ENCODE results near the gene EGLN2.
"Not testable (repeated sequence)": the region's sequence is repeated elsewhere in the genome, so short reads cannot be mapped to it uniquely, and the experiment has no call there.

EGLN2 gene

GRCh38 chr19:40763963-40764362, 35.0 kb upstream of the EGLN2 start:
- Histone ChIP-seq H3K9me3 (ENCODE audit: control insufficient read depth, insufficient read depth, low read depth, low read length) (no peaks in the 10 kb centered on the region), H3K4me1 (ENCODE audit: control insufficient read depth, insufficient read depth, low read length) (no peaks in the 10 kb centered on the region), H3K27ac (ENCODE audit: extremely low read depth, low read depth, low read length) (no peak overlapping the region), H3K4me3 (ENCODE audit: low read depth, low read length) (no peak overlapping the region), H3K36me3 (ENCODE audit: control insufficient read depth in 2 of 2, insufficient read depth in 1 of 2, low read length in 2 of 2) (peaks cover 73 to 99% of the 10 kb centered on the region in 2 experiments)
- CTCF ChIA-PET, result no interaction called here
- POLR2A ChIA-PET, result interaction anchor here (1.3 to 1.9 kb wide), 2 partner anchors 13 to 14 kb away, joined by 4 to 11 read pairs; partner anchors contain the start of genes ACTMAP, RAB4B and SNRPA
- 0 out of 2 replicates have a peak, but pooled peaks have one; percentile 16 for TF ChIP-seq PRDM4 (tag by site-specific recombination; IDR thresholded peaks at IDR 0.05)
- TF ChIP-seq ZNF146 (tag by site-specific recombination; IDR thresholded peaks at IDR 0.05), result peak; percentile 3; the same call in 1 of the 2 replicates
- 0 out of 2 replicates have a peak, but pooled peaks have one; percentile 27 for TF ChIP-seq EGR2 (tag by site-specific recombination; IDR thresholded peaks at IDR 0.05; ENCODE audit: low read depth)
- no peak for TF ChIP-seq ZNF791 (tag by site-specific recombination; IDR thresholded peaks at IDR 0.05)

- H3K36me3 ChIP-seq (ENCODE audit: control insufficient read depth in 2 of 2, insufficient read depth in 1 of 2, low read length in 2 of 2), result peaks cover 50 to 90% of the 10 kb centered on the region in 2 experiments
- not testable (repeated sequence) for H3K27ac ChIP-seq (ENCODE audit: extremely low read depth, low read depth, low read length); H3K4me1 ChIP-seq (ENCODE audit: control insufficient read depth, insufficient read depth, low read length); H3K4me3 ChIP-seq (ENCODE audit: low read depth, low read length); H3K9me3 ChIP-seq (ENCODE audit: control insufficient read depth, insufficient read depth, low read depth, low read length)
- ChIA-PET POLR2A (interaction anchor here (0.7 to 3.6 kb wide), 7 partner anchors 9 to 103 kb away, joined by 3 to 30 read pairs (median 5); partner anchors contain the start of genes ACTMAP, EGLN2, RAB4B and SNRPA), CTCF (interaction anchor here (0.5 to 1.2 kb wide), 3 partner anchors 9 to 150 kb away, joined by 3 to 4 read pairs (median 4); partner anchors contain the start of gene MIA)
- TF ChIP-seq ZNF362 (tag by site-specific recombination; IDR thresholded peaks at IDR 0.05), result peak; percentile 81
These were observed 32.6 kb upstream of the EGLN2 start for GRCh38 chr19:40766385-40766784.

- Histone ChIP-seq H3K4me3 (ENCODE audit: low read depth, low read length) (no peak overlapping the region), H3K36me3 (ENCODE audit: control insufficient read depth in 2 of 2, insufficient read depth in 1 of 2, low read length in 2 of 2) (peaks cover 25 to 67% of the 10 kb centered on the region in 2 experiments), H3K4me1 (ENCODE audit: control insufficient read depth, insufficient read depth, low read length) (no peaks in the 10 kb centered on the region), H3K9me3 (ENCODE audit: control insufficient read depth, insufficient read depth, low read depth, low read length) (no peaks in the 10 kb centered on the region), H3K27ac (ENCODE audit: extremely low read depth, low read depth, low read length) (peak overlapping the region; percentile 57; the same call in 1 of the 2 replicates)
- CTCF ChIA-PET, result interaction anchor here (0.7 kb wide), 1 partner anchor 9 kb away, joined by 3 read pairs; the partner anchor contains the start of gene RAB4B
- no peak for TF ChIP-seq ZNF571 (tag by site-specific recombination; IDR thresholded peaks at IDR 0.05)
- TF ChIP-seq ZNF292 (tag by site-specific recombination; IDR thresholded peaks at IDR 0.05; ENCODE audit: borderline replicate concordance, low read depth), result 0 out of 2 replicates have a peak, but pooled peaks have one; percentile 3
- POLR2A ChIA-PET, result interaction anchor here (0.7 to 3.6 kb wide), 2 partner anchors 9 to 159 kb away, joined by 3 to 30 read pairs; partner anchors contain the start of gene RAB4B
These were observed 30.1 kb upstream of the EGLN2 start for GRCh38 chr19:40768869-40769268.

GRCh38 chr19:40771101-40771862, 27.7 kb upstream of the EGLN2 start:
- H3K9me3 ChIP-seq (ENCODE audit: control insufficient read depth, insufficient read depth, low read depth, low read length); H3K4me3 ChIP-seq (ENCODE audit: low read depth, low read length); H3K4me1 ChIP-seq (ENCODE audit: control insufficient read depth, insufficient read depth, low read length): not testable (repeated sequence)
- TF ChIP-seq SP3 (tag by site-specific recombination; IDR thresholded peaks at IDR 0.05) (0 out of 2 replicates have a peak, but pooled peaks have one; percentile 6), FEZF1 (tag by site-specific recombination; IDR thresholded peaks at IDR 0.05) (peak; percentile 51), ZNF610 (tag by site-specific recombination; IDR thresholded peaks at IDR 0.05; ENCODE audit: borderline replicate concordance) (0 out of 2 replicates have a peak, but pooled peaks have one; percentile 7), SP2 (tag by site-specific recombination; IDR thresholded peaks at IDR 0.05) (peak; percentile 77), ZSCAN30 (tag by site-specific recombination; IDR thresholded peaks at IDR 0.05) (0 out of 2 replicates have a peak, but pooled peaks have one; percentile 6)
- CTCF ChIA-PET, result interaction anchor here (0.6 to 1.2 kb wide), 4 partner anchors 19 to 491 kb away, joined by 3 to 4 read pairs (median 3); no protein-coding TSS in a partner anchor
- POLR2A ChIA-PET, result interaction anchor here (0.5 to 2.8 kb wide), 6 partner anchors 21 to 604 kb away, joined by 3 to 14 read pairs (median 4); partner anchors contain the start of genes ACTMAP, COQ8B, EGLN2 and ITPKC
- peaks cover under 1 to 50% of the 10 kb centered on the region in 2 experiments for H3K36me3 ChIP-seq (ENCODE audit: control insufficient read depth in 2 of 2, insufficient read depth in 1 of 2, low read length in 2 of 2)
- 0 out of 2 replicates have a peak overlapping the region, but pooled peaks have one; percentile 30 for H3K27ac ChIP-seq (ENCODE audit: extremely low read depth, low read depth, low read length)
